ENCODE results near the gene KIF14.
"Not testable (repeated sequence)": the region's sequence is repeated elsewhere in the genome, so short reads cannot be mapped to it uniquely, and the experiment has no call there.

KIF14 gene

DNA sequence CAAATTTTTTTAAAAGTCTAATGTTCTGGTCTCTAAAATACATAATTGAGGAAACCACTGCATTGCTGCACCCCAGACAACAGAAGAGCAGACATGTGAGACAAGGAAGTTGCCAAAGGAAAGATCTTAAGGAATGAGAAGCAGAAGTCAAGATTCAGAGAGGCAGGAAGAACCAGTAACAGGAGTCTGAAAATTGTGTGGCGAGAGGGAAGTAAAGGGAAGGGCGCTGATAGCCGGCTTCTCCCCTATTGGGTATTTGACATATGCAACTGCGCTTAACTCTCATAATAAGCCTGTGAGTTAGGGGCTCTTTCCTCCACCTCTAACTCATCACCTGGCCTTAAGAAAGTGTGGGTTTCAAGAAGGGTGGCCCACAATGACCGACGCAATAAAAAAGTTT is 21.9 kb upstream of the KIF14 start:
- FAIRE-seq (no peak), DNase-seq (ENCODE audit: insufficient read length, low spot score) (no peak)
- no peak for TF ChIP-seq POLR2A (IDR thresholded peaks at IDR 0.05; ENCODE audit: low read depth, low read length)

DNA sequence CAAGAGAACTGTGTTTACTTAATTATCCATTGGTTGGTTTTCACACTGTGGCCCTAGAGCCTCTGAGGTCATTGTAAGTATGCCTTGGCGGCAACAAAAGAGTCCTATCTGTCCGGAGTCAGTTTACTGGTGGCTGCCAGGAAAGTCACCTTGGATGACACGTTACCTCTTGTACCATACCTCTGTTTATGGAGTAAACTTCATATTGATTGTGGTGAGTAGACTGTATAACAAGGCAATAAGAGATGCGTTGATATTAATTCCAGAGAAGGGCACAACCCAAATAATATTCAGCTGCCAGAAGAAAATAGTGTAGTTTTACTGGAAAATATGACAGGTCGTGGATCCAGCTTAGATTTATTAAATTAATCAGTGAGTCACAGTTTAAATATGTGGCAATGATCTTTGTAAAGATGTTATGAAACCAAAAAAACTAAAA is 20.4 kb upstream of the KIF14 start:
- no peak for TF ChIP-seq POLR2A (IDR thresholded peaks at IDR 0.05; ENCODE audit: low read depth, low read length)
- no peak for FAIRE-seq

GRCh38 chr1:200640373-200640962 is 19.9 kb upstream of the KIF14 start:
- FAIRE-seq (no peak), DNase-seq (ENCODE audit: insufficient read length, low spot score) (no peak)
- no peak for TF ChIP-seq POLR2A (IDR thresholded peaks at IDR 0.05; ENCODE audit: low read depth, low read length)

More for the DNA sequence above, 20.4 kb upstream of the KIF14 start:
- no peak for DNase-seq (ENCODE audit: insufficient read length, low spot score)

DNA sequence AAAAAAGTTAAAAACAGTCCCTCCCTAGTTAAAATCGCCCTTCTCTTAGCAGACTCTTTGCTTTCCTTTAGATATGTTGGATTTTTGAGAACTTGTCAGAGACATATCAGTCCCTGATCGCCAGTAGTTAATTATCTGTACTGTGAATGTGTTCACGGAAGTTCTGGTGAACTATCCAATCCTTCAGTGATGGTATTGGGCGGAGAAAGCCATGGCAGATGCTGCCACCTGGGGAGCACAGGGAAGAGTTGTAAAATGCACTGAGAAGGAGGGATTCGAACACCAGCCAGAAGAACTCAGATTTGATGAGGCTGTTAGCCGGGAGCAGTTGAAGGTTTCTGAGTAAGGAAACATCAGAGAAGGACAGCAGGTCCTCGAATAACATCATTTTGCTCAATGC is 17.5 kb upstream of the KIF14 start:
- TF ChIP-seq POLR2A (IDR thresholded peaks at IDR 0.05; ENCODE audit: low read depth, low read length), result no peak
- DNase-seq (ENCODE audit: insufficient read length, low spot score) (no peak), FAIRE-seq (no peak)

- DNase-seq (ENCODE audit: insufficient read length, low spot score), result no peak
- no peak for TF ChIP-seq POLR2A (IDR thresholded peaks at IDR 0.05; ENCODE audit: low read depth, low read length)
- no peak for FAIRE-seq
Observed at GRCh38 chr1:200636681-200637080, 16.1 kb upstream of the KIF14 start.

GRCh38 chr1:200634261-200635122 is 13.9 kb upstream of the KIF14 start:
- no peak for FAIRE-seq

GRCh38 chr1:200631375-200631774 is 10.8 kb upstream of the KIF14 start:
- FAIRE-seq (no peak), DNase-seq (ENCODE audit: insufficient read length, low spot score) (no peak)
- TF ChIP-seq POLR2A (IDR thresholded peaks at IDR 0.05; ENCODE audit: low read depth, low read length), result no peak

More at GRCh38 chr1:200634261-200635122, 13.9 kb upstream of the KIF14 start:
- no peak for TF ChIP-seq POLR2A (IDR thresholded peaks at IDR 0.05; ENCODE audit: low read depth, low read length)
- DNase-seq (ENCODE audit: insufficient read length, low spot score), result no peak

GRCh38 chr1:200630515-200630899 is 10.0 kb upstream of the KIF14 start:
- DNase-seq (ENCODE audit: insufficient read length, low spot score); FAIRE-seq: not testable (repeated sequence)

DNA sequence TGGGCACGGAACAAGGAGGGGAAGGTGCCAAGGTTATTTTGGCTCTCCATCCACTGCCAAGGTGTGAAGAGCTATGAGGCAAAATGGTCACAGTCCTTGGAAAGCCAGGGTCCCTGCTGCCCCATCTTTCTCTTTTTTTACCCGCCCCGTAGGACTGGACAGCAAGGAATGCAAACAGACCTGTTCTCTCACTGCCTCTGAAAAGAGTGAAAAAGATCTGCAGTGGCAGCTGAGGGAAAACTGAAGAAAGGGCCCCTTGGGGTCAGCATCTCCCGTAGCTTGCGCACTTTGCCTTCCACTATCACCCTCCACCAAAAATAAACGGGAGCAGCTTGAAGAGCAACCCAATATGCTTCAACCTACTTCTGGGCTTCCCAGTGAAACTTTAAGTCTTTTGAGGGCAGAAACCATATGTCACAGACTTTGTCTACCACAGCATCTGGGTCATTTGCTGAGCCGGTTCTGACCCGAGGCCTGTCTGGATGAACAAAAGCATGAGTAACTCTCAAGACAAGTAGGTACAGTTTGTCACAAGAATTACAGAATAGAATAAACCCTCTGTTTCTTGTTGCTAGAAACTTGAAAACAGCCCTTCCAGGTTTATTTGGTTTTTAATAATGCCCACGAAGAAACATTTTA is 9.4 kb upstream of the KIF14 start:
- FAIRE-seq (no peak), DNase-seq (ENCODE audit: insufficient read length, low spot score) (no peak)
- TF ChIP-seq POLR2A (IDR thresholded peaks at IDR 0.05; ENCODE audit: low read depth, low read length), result no peak

DNA sequence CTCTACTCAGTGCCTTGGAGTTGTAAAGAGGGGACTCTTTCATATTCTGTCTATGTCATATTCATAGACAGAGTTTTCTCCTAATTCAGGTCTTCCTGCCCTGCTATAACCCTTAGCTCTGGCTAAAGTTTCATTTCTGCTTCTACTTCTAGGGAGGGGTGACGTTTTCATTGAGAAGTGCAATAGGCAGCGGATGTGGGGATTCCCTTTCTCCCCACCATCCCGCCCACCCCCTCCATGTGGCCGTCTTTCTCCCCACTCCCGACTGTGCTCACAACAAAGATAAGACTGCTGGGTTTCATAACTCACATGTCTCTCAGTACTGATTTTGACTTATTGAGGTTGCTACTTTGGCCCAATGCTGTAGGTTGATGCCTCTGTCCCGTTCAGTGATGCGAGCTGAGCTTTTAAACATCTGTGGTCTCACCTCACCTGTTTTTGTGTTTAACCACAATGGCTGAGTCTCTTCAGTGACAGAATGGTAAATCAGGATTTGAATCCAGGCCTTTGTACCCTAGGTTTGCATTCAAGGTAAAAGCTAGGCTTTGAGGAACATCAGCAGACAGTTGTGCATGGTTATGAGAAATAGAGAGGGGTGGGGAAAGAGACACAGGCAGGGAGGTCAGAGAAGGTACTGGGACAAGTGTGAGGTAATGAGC is 7.8 kb upstream of the KIF14 start:
- no peak for FAIRE-seq
- DNase-seq (ENCODE audit: insufficient read length, low spot score), result no peak
- TF ChIP-seq POLR2A (IDR thresholded peaks at IDR 0.05; ENCODE audit: low read depth, low read length), result no peak

DNA sequence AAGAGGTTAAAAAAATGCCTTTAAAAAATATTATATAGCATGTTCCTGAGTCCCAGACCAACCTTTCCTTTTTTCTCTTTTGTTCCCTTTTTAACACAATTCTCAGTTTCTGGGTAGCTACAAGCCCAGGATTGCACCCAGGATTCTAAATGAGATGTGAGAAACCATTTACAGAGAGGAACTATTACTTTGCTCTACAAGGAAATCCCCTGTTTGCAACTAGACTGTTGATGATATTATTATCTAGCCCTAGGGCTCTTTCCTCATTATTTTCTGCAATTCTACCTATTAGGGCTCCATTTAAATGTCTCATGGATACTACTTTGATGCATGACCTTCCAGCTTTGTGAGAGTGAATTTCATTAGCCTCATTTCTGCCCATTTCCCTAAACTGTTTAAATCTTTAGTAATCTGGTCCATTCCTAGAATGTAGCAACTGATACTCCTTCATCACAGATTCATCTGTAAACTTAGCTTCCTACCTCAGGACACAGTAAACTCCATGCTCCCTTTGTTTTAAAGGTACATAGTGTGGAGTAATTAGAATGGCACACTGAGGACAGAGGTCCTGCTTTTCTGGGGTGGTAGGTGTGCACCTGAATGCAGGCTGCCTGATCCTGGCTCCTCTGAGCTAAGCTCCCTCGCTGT is 7.1 kb upstream of the KIF14 start:
- no peak for TF ChIP-seq POLR2A (IDR thresholded peaks at IDR 0.05; ENCODE audit: low read depth, low read length)
- DNase-seq (ENCODE audit: insufficient read length, low spot score), result no peak
- no peak for FAIRE-seq

DNA sequence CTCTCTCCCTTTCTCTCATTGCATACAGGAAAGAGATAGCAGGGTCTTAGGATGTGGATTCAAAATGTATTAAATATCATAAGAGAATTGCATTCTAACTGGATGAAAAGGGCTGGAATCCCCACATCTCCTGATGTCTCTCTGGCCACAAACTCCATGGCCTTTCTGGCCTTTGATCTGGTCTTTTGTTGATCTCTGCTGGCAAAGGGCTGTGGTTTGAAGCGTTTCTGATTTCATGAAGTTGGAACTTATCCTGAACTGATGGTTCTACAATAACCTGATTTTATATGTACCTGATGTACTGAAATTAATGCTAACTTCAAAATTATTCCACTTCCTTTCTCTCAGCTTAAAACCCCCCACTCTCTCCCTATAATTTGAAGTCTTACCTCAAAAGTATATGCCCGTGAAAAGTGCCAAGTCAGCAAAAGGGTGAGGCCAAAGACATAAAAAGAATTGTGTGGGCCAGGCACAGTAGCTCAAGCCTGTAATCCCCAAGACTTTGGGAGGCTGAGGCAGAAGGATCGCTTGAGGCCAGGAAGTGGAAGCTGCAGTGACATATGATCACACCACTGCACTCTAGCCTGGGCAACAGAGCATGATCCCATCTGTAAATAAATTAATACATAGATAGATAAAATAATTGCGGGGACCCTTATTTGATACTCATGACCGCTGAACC is 6.4 kb upstream of the KIF14 start:
- FAIRE-seq (no peak), DNase-seq (ENCODE audit: insufficient read length, low spot score) (no peak)
- no peak for TF ChIP-seq POLR2A (IDR thresholded peaks at IDR 0.05; ENCODE audit: low read depth, low read length)

- DNase-seq (ENCODE audit: insufficient read length, low spot score) (peak; percentile 11), FAIRE-seq (no peak)
- TF ChIP-seq POLR2A (IDR thresholded peaks at IDR 0.05; ENCODE audit: low read depth, low read length), result no peak
Observed at GRCh38 chr1:200625381-200625824, 4.9 kb upstream of the KIF14 start.
